GM19467 (cell line): ENCODE measurements around the gene CWH43.
A peak's percentile ranks its signal among the peaks of the same experiment; 100 is the strongest.
"Not testable (repeated sequence)": the region's sequence is repeated elsewhere in the genome, so short reads cannot be mapped to it uniquely, and the experiment has no call there.

Experiments
- ATAC-seq: cut with Tn5 transposase; IDR thresholded peaks from one replicate; pipeline ENCODE4 v1.9.1; 2021; ENCODE audit warnings: mild to moderate bottlenecking, moderate library complexity; ENCODE audit not compliant: unreplicated experiment

Gene CWH43

GRCh38 chr4:48985976-48986653 is at the start of gene CWH43:
TSS of gene CWH43 (plus strand) at chr4:48986275. CDS start at chr4:48986430, 155 bp downstream.
- ATAC-seq: no peak

- ATAC-seq: no peak
Observed at GRCh38 chr4:48937033-48937432, 49.0 kb upstream of the CWH43 start.

- no peak for ATAC-seq
Observed at GRCh38 chr4:48938831-48939230, 47.2 kb upstream of the CWH43 start.

- ATAC-seq: no peak
Observed at GRCh38 chr4:48939785-48940184, 46.3 kb upstream of the CWH43 start.

- ATAC-seq: no peak
Observed at GRCh38 chr4:48943387-48943786, 42.7 kb upstream of the CWH43 start.

GRCh38 chr4:48944252-48944651 is 41.8 kb upstream of the CWH43 start:
- ATAC-seq: no peak

GRCh38 chr4:48944756-48945241 is 41.3 kb upstream of the CWH43 start:
- no peak for ATAC-seq

- ATAC-seq: no peak
Observed at GRCh38 chr4:48945981-48946380, 40.1 kb upstream of the CWH43 start.

GRCh38 chr4:48947731-48948130 is 38.3 kb upstream of the CWH43 start:
- ATAC-seq: no peak

GRCh38 chr4:48949086-48949485 is 37.0 kb upstream of the CWH43 start:
- no peak for ATAC-seq

- ATAC-seq: no peak
Observed at GRCh38 chr4:48949518-48950219, 36.4 kb upstream of the CWH43 start.

- ATAC-seq: no peak
Observed at GRCh38 chr4:48954314-48954713, 31.8 kb upstream of the CWH43 start.

- not testable (repeated sequence) for ATAC-seq
Observed at GRCh38 chr4:48957366-48957765, 28.7 kb upstream of the CWH43 start.

GRCh38 chr4:48958582-48958981 is 27.5 kb upstream of the CWH43 start:
- no peak for ATAC-seq

- no peak for ATAC-seq
Observed at GRCh38 chr4:48960988-48961635, 25.0 kb upstream of the CWH43 start.

- no peak for ATAC-seq
Observed at GRCh38 chr4:48962636-48963035, 23.4 kb upstream of the CWH43 start.

GRCh38 chr4:48963042-48963679 is 22.9 kb upstream of the CWH43 start:
- peak; percentile 83 for ATAC-seq

- ATAC-seq: no peak
Observed at GRCh38 chr4:48967101-48967500, 19.0 kb upstream of the CWH43 start.

- no peak for ATAC-seq
Observed at GRCh38 chr4:48967631-48968030, 18.4 kb upstream of the CWH43 start.

GRCh38 chr4:48968814-48969213 is 17.3 kb upstream of the CWH43 start:
- ATAC-seq: no peak

GRCh38 chr4:48970471-48970921 is 15.6 kb upstream of the CWH43 start:
- no peak for ATAC-seq
